Lower lobe of right lung (tissue), 2 donors: ENCODE measurements around the gene IFIH1. TPM values are rescaled to one million over a fixed set of nuclear protein-coding genes. Genes with fewer than 3 reads are reported as not detected.

Experiments
- ATAC-seq, 2 donors: fragments of 200-7000 bp; cut with Tn5 transposase; one replicate each; pipeline ENCODE4 v1.9.1; 2020 to 2022; ENCODE audit warnings: mild to moderate bottlenecking in 2 of 2, moderate library complexity in 2 of 2
- DNase-seq: peaks from one replicate; pipeline ENCODE4 v3.0.0-alpha.2; 2020
- H3K27ac ChIP-seq: fragments of 200-600 bp; one replicate; pipeline ENCODE4 v1.8.0; 2022
- H3K27me3 ChIP-seq: fragments of 200-600 bp; one replicate; pipeline ENCODE4 v1.8.0; 2022; ENCODE audit warnings: low read depth
- H3K36me3 ChIP-seq: fragments of 200-600 bp; one replicate; pipeline ENCODE4 v1.8.0; 2022; ENCODE audit warnings: mild to moderate bottlenecking
- H3K4me1 ChIP-seq: fragments of 200-600 bp; one replicate; pipeline ENCODE4 v1.8.0; 2022
- H3K4me3 ChIP-seq: fragments of 200-600 bp; one replicate; pipeline ENCODE4 v1.8.0; 2022; ENCODE audit warnings: mild to moderate bottlenecking
- H3K9me3 ChIP-seq: fragments of 200-600 bp; one replicate; pipeline ENCODE4 v1.8.0; 2022
- CTCF ChIP-seq: fragments of 200-600 bp; IDR thresholded peaks from one replicate; pipeline ENCODE4 v1.8.0; 2022; ENCODE audit warnings: antibody characterized with exemption, mild to moderate bottlenecking
- intact Hi-C: fragments of 100-400 bp; cut with DNase I; formaldehyde crosslinking; loops from one replicate; pipeline ENCODE4 v1.11.0; 2022
- total RNA-seq: library from RNA; stranded (reverse); fragmentation: NEBNext Ultra II Directional; extraction: Animal tissue kit (Norgen Biotek cat#: 25700); gene quantifications from one replicate; pipeline ENCODE4 v1.2.1, GENCODE V29; 2021
- donor health status: DM: no; HTN: yes; CAD: no; lungs with severe emphysema.

The IFIH1 gene
- total RNA-seq, 1 donor from 2014 or later, result 44.1 TPM

- ATAC-seq (no peak), DNase-seq (no peak)
- no peak for TF ChIP-seq CTCF
- no peaks in the 10 kb centered on the region for H3K9me3 ChIP-seq
- H3K36me3 ChIP-seq, result peaks cover 32% of the 10 kb centered on the region
- no peak overlapping the region for H3K4me3 ChIP-seq
- intact Hi-C loops, result no loop called here
- no peaks in the 10 kb centered on the region for H3K27me3 ChIP-seq
- peaks cover 13% of the 10 kb centered on the region for H3K4me1 ChIP-seq
- no peak overlapping the region for H3K27ac ChIP-seq
These were observed 52.6 kb downstream of the IFIH1 start for GRCh38 chr2:162265666-162266459.

GRCh38 chr2:162261032-162261945, 57.2 kb downstream of the IFIH1 start:
- Histone ChIP-seq H3K36me3 (peaks cover 8% of the 10 kb centered on the region), H3K27me3 (no peaks in the 10 kb centered on the region), H3K9me3 (no peaks in the 10 kb centered on the region), H3K27ac (peak overlapping the region; percentile 77), H3K4me1 (peaks cover 29% of the 10 kb centered on the region), H3K4me3 (no peak overlapping the region)
- peak; percentile 76 for DNase-seq
- intact Hi-C loops, result no loop called here
- ATAC-seq, result peak; percentile 90 to 94
- TF ChIP-seq CTCF, result no peak

GRCh38 chr2:162258686-162259085, 59.8 kb downstream of the IFIH1 start:
- DNase-seq, result no peak
- Histone ChIP-seq H3K27me3 (no peaks in the 10 kb centered on the region), H3K4me1 (peaks cover 29% of the 10 kb centered on the region), H3K4me3 (no peak overlapping the region), H3K9me3 (no peaks in the 10 kb centered on the region), H3K36me3 (no peaks in the 10 kb centered on the region), H3K27ac (no peak overlapping the region)
- ATAC-seq, result no peak
- intact Hi-C loops, result no loop called here
- no peak for TF ChIP-seq CTCF

- Histone ChIP-seq H3K36me3 (no peaks in the 10 kb centered on the region), H3K9me3 (no peaks in the 10 kb centered on the region), H3K27ac (no peak overlapping the region), H3K27me3 (no peaks in the 10 kb centered on the region), H3K4me3 (no peak overlapping the region), H3K4me1 (peaks cover 29% of the 10 kb centered on the region)
- TF ChIP-seq CTCF, result no peak
- DNase-seq (no peak), ATAC-seq (no peak)
- intact Hi-C loops, result no loop called here
These were observed 60.3 kb downstream of the IFIH1 start for GRCh38 chr2:162258169-162258568.

- Histone ChIP-seq H3K36me3 (no peaks in the 10 kb centered on the region), H3K4me3 (no peak overlapping the region), H3K27me3 (no peaks in the 10 kb centered on the region), H3K4me1 (peaks cover 29% of the 10 kb centered on the region), H3K9me3 (no peaks in the 10 kb centered on the region), H3K27ac (no peak overlapping the region)
- DNase-seq, result no peak
- intact Hi-C loops, result no loop called here
- no peak for TF ChIP-seq CTCF
- no peak for ATAC-seq
These were observed 61.1 kb downstream of the IFIH1 start for GRCh38 chr2:162257425-162257824.
